HAP-1 (cell line): ENCODE results near the gene CEP72.

Experiments used
- DNase-seq, 2 experiments: peaks; one replicate each; pipeline ENCODE4 v3.0.0-alpha.2; 2016 to 2020; ENCODE audit warnings: low spot score in 2 of 2
- H3K27me3 ChIP-seq: fragments of 250-450 bp; sonication (Bioruptor Pico); 2 replicates; pipeline ENCODE4 v1.5.1; 2020; ENCODE audit warnings: low read depth, mild to moderate bottlenecking, moderate library complexity
- H3K36me3 ChIP-seq: fragments of 250-450 bp; sonication (Bioruptor Pico); replicated peaks from 2 replicates; pipeline ENCODE4 v1.5.1; 2020; ENCODE audit warnings: mild to moderate bottlenecking
- H3K4me1 ChIP-seq: fragments of 250-450 bp; sonication (Bioruptor Pico); 2 replicates; pipeline ENCODE4 v1.5.1; 2020; ENCODE audit warnings: mild to moderate bottlenecking
- H3K4me3 ChIP-seq: fragments of 250-450 bp; sonication (Bioruptor Pico); 2 replicates; pipeline ENCODE4 v1.5.1; 2020; ENCODE audit warnings: mild to moderate bottlenecking, moderate library complexity
- H3K9me3 ChIP-seq: fragments of 250-450 bp; sonication (Bioruptor Pico); 2 replicates; pipeline ENCODE4 v1.5.1; 2020; ENCODE audit warnings: mild to moderate bottlenecking, moderate library complexity
- in situ Hi-C: fragments of 300-500 bp; cut with MboI; formaldehyde crosslinking; loops from 3 replicates; pipeline ENCODE4 v1.14.3; 2020; ENCODE audit warnings: low sequenced_read_pairs, inconsistent platforms, mixed read lengths

The CEP72 gene

DNA sequence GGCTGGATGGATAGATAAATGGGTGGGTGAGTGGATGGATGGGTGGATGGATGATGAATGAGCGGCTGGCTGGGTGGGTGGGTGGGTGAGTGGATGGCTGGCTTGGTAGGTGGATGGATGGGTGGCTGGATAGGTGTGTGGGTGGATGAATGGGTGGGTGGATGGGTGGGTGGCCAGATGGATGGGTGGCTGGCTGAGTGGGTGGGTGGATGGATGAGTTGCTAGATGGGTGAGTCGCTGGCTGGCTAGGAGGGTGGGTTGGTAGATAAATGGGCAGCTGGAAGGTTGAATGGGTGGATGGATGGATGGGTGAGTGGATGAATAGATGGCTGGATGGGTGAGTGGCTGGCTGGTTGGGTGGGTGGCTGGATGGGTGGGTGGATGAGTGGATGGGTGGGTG is 27.9 kb upstream of the CEP72 start:
- no peak for DNase-seq
- Histone ChIP-seq H3K9me3 (no peaks in the 10 kb centered on the region), H3K4me1 (no peaks in the 10 kb centered on the region), H3K27me3 (peaks cover 3% of the 10 kb centered on the region; the same call in 1 of the 2 replicates), H3K36me3 (no peaks in the 10 kb centered on the region), H3K4me3 (no peak overlapping the region)
- in situ Hi-C loops, result no loop called here

DNA sequence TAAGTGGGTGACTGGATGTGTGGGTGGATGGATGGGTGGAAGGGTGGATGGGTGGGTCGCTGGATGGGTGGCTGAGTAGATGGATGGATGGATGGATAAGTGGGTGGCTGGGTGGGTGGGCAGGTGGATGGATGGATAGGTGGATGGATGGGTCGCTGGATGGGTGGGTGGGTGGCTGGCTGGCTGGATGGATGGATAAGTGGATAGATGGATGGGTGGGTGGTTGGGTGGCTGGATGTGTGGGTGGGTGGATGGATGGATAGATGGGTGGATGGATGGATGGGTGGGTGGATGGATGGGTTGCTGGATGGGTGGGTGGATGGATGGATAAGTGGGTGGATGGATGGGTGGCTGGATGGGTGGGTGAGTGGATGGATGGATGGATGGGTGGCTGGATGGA is 27.3 kb upstream of the CEP72 start:
- in situ Hi-C loops, result no loop called here
- no peaks in the 10 kb centered on the region for H3K9me3 ChIP-seq
- H3K36me3 ChIP-seq, result no peaks in the 10 kb centered on the region
- peaks cover 3% of the 10 kb centered on the region; the same call in 1 of the 2 replicates for H3K27me3 ChIP-seq
- no peak for DNase-seq
- no peak overlapping the region for H3K4me3 ChIP-seq
- H3K4me1 ChIP-seq, result no peaks in the 10 kb centered on the region

DNA sequence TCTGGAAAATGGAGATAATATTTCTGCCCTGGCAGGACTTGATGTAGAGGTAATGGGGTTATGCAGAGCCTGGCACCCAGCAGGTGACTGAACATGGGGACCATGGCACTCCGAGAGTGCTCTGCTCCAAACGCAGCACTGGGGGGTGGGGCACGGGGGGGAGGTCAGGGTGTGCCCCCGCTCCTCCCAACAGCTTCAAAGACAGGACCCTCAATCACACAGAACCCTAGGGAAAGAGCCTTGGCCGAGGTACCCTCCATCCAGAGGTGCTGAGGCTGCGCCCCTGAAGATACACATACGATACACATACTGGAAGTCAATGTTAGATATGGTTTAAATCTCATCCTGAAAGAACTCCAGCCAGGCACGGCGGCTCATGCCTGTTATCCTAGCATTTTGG is 26.6 kb upstream of the CEP72 start:
- Histone ChIP-seq H3K4me3 (no peak overlapping the region), H3K9me3 (no peaks in the 10 kb centered on the region), H3K36me3 (no peaks in the 10 kb centered on the region), H3K27me3 (peaks cover 3% of the 10 kb centered on the region; the same call in 1 of the 2 replicates), H3K4me1 (no peaks in the 10 kb centered on the region)
- in situ Hi-C loops, result no loop called here
- DNase-seq, result no peak

DNA sequence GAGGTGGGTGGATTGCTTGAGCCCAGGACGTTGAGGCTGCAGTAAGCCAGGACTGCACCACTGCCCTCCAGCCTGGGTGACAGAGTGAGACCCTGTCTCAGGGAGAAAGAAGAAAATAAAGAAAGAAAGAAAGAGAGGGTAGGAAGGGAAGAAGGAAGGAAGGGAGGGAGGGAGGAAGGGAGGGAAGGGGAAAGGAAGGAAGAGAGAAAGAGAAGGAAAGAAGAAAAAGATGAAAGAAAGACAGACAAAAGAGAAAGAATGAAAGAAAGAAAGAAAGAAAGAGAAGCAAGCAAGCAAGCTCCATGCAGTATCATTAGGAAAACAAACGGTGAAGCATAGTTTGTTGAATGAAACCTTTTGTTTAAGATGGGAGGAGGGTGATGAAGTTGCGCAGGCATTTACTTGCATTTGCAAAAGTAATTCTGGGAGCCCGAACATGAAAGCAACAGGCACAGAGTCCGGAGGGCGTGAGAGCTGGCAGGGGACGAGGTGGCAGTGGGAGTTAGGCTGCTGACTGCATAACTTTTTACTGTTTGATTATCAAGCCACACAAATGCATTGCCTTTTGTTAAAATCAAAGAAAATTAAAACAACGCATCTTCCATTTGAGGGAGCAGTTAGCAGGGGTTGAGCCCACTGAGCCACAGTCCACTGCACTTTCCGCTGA is 26.0 kb upstream of the CEP72 start:
- Histone ChIP-seq H3K4me3 (no peak overlapping the region), H3K36me3 (no peaks in the 10 kb centered on the region), H3K9me3 (no peaks in the 10 kb centered on the region), H3K4me1 (no peaks in the 10 kb centered on the region), H3K27me3 (peaks cover 3% of the 10 kb centered on the region; the same call in 1 of the 2 replicates)
- in situ Hi-C loops, result no loop called here
- DNase-seq, result no peak

DNA sequence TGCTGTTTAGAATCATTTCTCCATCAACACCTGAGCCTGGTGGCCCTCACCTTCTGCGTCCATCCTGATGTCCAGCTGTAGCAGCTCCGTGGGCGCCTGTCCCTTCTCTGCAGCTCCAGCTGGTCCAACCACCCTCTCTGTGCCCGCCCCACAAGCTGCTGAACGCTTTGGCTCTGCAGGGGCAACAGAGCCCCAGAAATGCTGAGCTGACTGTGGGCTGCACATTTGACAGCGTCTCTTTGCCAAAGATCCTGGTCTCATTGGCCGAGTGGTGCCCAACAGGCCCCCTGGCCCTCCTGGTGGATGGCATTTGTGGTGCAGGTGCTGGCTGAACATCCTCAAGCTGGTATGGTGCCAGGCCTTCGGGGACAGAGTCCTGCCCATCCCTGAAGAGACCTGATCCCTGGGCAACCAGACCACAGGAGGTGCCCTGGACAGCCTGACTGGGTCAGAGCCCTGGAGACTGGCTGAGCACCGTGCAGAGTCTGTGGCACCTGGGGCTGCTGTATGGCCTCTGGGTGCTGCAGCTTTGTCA is 25.3 kb upstream of the CEP72 start:
- in situ Hi-C loops, result no loop called here
- 0 out of 2 replicates have a peak, but pooled peaks cover 3% of the 10 kb centered on the region for H3K27me3 ChIP-seq
- peaks cover 2% of the 10 kb centered on the region for H3K4me1 ChIP-seq
- H3K36me3 ChIP-seq, result no peaks in the 10 kb centered on the region
- no peak overlapping the region for H3K4me3 ChIP-seq
- no peaks in the 10 kb centered on the region for H3K9me3 ChIP-seq
- no peak for DNase-seq

DNA sequence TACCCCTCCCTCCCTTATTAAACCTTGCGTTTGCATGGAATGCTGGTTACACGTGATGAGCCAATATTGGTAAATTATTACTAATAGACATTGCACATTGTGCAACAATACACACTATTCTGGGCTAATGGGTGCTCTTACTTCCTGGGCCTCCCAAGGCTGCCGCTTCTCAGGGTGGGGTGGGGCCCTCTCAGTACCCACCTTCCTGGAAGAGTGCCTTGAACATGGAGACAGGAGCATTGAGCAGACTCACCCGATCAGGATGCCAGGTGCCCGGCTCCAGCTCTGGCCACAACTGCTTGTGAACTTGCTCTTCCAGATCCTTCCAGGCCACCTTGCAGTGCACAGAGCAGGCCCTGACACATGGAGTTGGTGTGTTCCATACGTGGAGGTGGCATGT is 24.7 kb upstream of the CEP72 start:
- H3K4me1 ChIP-seq, result peaks cover 8% of the 10 kb centered on the region
- in situ Hi-C loops, result no loop called here
- no peaks in the 10 kb centered on the region for H3K36me3 ChIP-seq
- H3K9me3 ChIP-seq, result no peaks in the 10 kb centered on the region
- H3K4me3 ChIP-seq, result no peak overlapping the region
- no peak for DNase-seq
- H3K27me3 ChIP-seq, result 0 out of 2 replicates have a peak, but pooled peaks cover 3% of the 10 kb centered on the region

DNA sequence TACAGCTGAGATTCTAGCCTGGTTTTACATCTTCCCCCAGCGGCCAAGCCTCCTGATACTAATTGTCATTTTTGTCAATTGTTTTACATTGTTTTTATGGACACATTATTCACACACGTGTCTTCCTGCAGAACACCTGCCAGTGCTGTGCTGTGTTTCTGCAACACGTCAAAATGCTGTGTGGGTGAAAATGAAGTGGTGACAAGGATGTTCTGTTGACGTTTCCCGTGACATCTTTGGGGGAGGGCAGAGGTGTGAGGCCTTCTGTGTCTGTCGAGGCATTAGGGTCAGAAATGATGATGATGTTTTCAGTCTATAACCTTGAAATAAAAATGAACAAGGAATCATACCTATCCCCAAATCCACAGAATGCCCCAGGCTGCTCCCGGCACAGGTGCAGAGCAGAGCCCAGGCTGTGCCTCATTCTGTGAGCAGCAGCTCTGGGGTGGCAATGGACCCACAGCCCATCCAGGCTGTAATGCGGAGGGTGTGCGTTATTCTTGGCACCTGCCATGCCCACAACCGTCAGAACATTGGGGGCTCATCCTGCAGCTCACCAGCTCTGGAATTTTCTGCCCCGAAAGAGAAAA is 23.6 kb upstream of the CEP72 start:
- no peak overlapping the region for H3K4me3 ChIP-seq
- H3K27me3 ChIP-seq, result 0 out of 2 replicates have a peak, but pooled peaks cover 3% of the 10 kb centered on the region
- H3K36me3 ChIP-seq, result no peaks in the 10 kb centered on the region
- no peak for DNase-seq
- peaks cover 8% of the 10 kb centered on the region for H3K4me1 ChIP-seq
- in situ Hi-C loops, result no loop called here
- H3K9me3 ChIP-seq, result no peaks in the 10 kb centered on the region

DNA sequence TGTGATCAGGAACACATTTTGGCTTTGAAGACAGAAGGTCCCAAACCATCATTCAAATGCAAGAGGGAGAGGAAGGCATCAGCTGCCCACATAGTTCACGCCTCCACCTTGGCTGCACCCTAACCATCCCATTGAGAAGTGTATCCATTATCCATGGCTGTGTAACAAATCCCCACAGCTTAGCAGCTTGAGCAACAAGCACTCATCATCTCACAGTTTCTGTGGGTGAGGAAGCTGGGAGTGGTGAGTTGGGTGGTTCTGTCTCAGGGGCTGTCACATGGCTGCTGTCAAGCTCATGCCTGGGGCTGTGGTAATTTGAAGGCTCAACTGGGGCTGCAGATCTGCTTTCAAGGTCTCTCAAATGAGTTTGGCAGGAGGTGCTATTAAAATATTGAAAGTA is 23.0 kb upstream of the CEP72 start:
- DNase-seq, result no peak
- Histone ChIP-seq H3K9me3 (no peaks in the 10 kb centered on the region), H3K36me3 (no peaks in the 10 kb centered on the region), H3K4me1 (peaks cover 8% of the 10 kb centered on the region), H3K4me3 (no peak overlapping the region), H3K27me3 (0 out of 2 replicates have a peak, but pooled peaks cover 3% of the 10 kb centered on the region)
- in situ Hi-C loops, result no loop called here

DNA sequence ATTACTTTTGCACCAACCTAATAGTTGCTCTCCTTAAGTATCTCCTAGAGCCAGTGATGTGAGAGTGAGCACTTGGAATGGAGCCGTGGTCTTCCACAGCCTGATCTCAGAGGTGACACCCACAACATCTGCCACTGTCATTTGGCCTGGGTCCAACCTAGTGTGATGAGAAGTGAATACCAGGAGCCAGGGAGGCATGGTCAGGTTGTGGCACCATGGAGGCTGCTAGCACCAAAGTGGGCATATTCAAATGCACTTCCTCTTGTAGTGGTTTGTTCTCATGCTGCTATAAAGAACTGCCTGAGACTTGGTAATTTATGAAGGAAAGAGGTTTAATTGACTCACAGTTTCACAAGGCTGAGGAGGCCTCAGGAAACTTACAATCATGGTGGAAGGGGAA is 22.6 kb upstream of the CEP72 start:
- Histone ChIP-seq H3K9me3 (no peaks in the 10 kb centered on the region), H3K36me3 (no peaks in the 10 kb centered on the region), H3K27me3 (0 out of 2 replicates have a peak, but pooled peaks cover 3% of the 10 kb centered on the region), H3K4me3 (no peak overlapping the region), H3K4me1 (peaks cover 8% of the 10 kb centered on the region)
- in situ Hi-C loops, result no loop called here
- DNase-seq, result no peak

DNA sequence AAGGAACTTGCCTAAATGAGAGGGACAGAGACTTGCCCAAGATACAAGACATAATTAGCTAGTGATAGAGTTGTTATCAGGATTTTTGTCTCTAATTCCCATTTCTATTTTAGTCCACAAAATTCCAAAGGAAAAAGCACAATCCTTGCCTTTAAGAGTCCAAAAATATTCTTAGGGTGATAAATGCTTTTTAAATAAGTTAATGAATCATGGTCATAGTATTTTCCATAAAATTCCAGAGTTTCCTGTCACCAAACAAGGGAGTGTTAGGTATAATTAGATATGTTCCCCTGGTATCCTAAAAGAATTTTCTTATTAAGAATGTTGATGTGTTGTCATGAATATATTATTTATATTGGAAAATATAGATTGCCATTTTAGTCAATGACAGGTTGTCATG is 21.8 kb upstream of the CEP72 start:
- Histone ChIP-seq H3K36me3 (no peaks in the 10 kb centered on the region), H3K4me1 (peaks cover 8% of the 10 kb centered on the region), H3K4me3 (no peak overlapping the region), H3K27me3 (0 out of 2 replicates have a peak, but pooled peaks cover 3% of the 10 kb centered on the region), H3K9me3 (no peaks in the 10 kb centered on the region)
- in situ Hi-C loops, result no loop called here
- no peak for DNase-seq

DNA sequence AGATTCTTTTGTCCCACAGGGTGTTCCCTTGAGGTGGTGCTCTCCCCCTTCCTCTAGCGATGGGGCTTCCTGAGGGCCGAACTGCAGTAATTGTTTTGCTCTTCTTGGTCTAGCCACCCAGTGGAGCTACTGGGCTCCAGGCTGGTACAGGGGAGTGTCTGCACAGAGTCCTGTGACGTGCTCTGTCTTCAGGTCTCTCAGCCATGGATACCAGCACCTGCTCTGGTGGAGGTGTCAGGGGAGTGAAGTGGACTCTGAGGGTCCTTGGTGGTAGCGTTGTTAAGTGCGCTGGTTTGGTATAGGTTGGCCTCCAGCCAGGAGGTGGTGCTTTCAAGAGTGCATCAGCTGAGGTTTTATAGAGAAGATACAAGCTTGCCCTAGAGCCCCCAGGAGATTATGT is 20.4 kb upstream of the CEP72 start:
- Histone ChIP-seq H3K36me3 (no peaks in the 10 kb centered on the region), H3K4me1 (peaks cover 8% of the 10 kb centered on the region), H3K27me3 (peaks cover 9% of the 10 kb centered on the region), H3K4me3 (no peak overlapping the region), H3K9me3 (no peaks in the 10 kb centered on the region)
- no peak for DNase-seq
- in situ Hi-C loops, result no loop called here

DNA sequence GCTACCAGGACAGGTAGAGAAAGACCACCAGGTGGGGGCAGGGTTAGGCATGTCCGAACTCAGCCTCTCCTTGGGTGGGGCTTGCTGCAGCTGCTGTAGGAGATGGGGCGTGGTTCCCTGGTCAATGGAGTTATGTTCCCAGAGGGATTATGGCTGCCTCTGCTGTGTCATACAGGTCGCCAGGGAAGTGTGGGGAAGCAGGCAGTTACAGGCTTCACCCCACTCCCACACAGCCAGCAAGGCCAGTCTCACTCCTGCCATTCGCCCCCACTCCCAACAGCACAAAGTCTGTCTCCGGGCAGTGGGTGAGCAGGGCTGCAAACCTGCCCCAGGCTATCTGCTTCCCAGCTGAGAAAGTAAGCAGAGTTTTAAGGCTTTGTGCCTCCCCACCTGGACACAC is 20.0 kb upstream of the CEP72 start:
- Histone ChIP-seq H3K9me3 (no peaks in the 10 kb centered on the region), H3K36me3 (no peaks in the 10 kb centered on the region), H3K4me1 (peaks cover 8% of the 10 kb centered on the region), H3K4me3 (no peak overlapping the region), H3K27me3 (peaks cover 13% of the 10 kb centered on the region)
- peak in 1 of 2 experiments; percentile 70 for DNase-seq
- in situ Hi-C loops, result no loop called here

DNA sequence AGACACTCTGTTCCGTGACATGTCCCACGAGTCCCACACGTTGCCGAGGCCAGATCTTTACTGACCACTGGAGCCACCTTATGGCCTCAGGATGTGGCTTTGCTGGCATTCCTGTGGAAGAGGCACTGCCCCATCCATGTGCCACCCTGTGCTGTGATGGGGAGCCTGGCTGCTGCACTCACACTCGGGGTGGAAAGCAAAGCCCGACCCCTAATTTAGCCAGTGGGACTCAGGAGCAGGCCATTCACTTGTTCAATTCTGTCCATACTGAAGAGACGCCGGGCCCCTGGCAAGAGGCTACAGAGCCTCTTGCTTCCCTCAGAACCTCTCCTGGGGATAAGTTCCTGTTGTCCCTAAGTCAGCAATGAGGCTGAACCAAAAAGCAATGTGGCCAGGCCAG is 18.6 kb upstream of the CEP72 start:
- no peaks in the 10 kb centered on the region for H3K36me3 ChIP-seq
- no peak for DNase-seq
- in situ Hi-C loops, result no loop called here
- H3K9me3 ChIP-seq, result no peaks in the 10 kb centered on the region
- peaks cover 8% of the 10 kb centered on the region for H3K4me1 ChIP-seq
- H3K27me3 ChIP-seq, result peaks cover 27% of the 10 kb centered on the region
- H3K4me3 ChIP-seq, result no peak overlapping the region

DNA sequence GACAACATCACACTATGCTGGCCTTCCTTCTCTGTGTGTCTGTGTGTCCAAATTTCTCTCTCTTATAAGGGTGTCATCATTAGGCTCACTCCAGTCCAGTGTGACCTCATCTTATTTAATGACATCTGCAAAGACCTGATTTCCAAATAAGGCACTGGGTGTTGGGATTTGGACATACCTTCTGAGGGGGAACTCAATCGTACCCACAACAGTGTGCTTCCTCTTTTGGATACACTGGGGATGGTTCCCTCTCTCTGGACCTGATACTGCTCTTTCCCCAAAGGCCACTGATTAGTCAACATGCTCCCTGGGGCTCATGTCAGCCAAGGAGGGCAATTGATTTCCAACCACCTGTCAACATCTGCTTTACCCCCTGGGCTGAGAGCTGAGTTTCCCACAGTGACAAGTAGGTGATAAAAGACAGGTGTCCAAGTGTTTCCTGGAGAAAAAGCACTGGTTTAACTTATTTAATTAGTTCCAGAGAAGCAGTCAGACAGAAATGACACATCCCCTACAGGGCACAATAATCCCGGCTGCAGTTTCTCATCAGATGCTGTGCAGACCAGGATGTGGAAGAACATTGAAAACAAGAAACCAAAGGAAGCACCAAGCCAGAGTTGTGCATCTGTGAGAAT is 17.8 kb upstream of the CEP72 start:
- Histone ChIP-seq H3K4me1 (peaks cover 8% of the 10 kb centered on the region), H3K36me3 (no peaks in the 10 kb centered on the region), H3K27me3 (peaks cover 28% of the 10 kb centered on the region), H3K9me3 (no peaks in the 10 kb centered on the region), H3K4me3 (no peak overlapping the region)
- in situ Hi-C loops, result no loop called here
- DNase-seq, result no peak
